KMS-11 (cell line): Measurements from ENCODE around the gene RAD51B.
"Not testable (repeated sequence)": the region's sequence is repeated elsewhere in the genome, so short reads cannot be mapped to it uniquely, and the experiment has no call there.

Experiments
- H2AFZ ChIP-seq: fragments of 200-600 bp; sonication (generic); 2 replicates; pipeline ENCODE4 v1.6.1; 2016; ENCODE audit warnings: antibody characterized with exemption, mixed run types, low read depth
- H3K27ac ChIP-seq: fragments of 200-600 bp; sonication (generic); 2 replicates; pipeline ENCODE4 v1.6.1; 2016; ENCODE audit warnings: mild to moderate bottlenecking, mixed run types
- H3K27me3 ChIP-seq: fragments of 200-600 bp; sonication (generic); 2 replicates; pipeline ENCODE4 v1.6.1; 2017; ENCODE audit warnings: mild to moderate bottlenecking, low read depth, mixed run types, moderate library complexity; ENCODE audit not compliant: insufficient read depth
- H3K36me3 ChIP-seq: fragments of 200-600 bp; sonication (generic); 2 replicates; pipeline ENCODE4 v1.6.1; 2017; ENCODE audit warnings: mild to moderate bottlenecking, mixed run types; ENCODE audit not compliant: insufficient read depth
- H3K4me1 ChIP-seq: fragments of 200-600 bp; sonication (generic); 2 replicates; pipeline ENCODE4 v1.6.1; 2016; ENCODE audit warnings: mild to moderate bottlenecking, low read depth, mixed run types; ENCODE audit not compliant: poor library complexity, severe bottlenecking
- H3K4me2 ChIP-seq: fragments of 200-600 bp; sonication (generic); 2 replicates; pipeline ENCODE4 v1.7.0; 2016; ENCODE audit warnings: mild to moderate bottlenecking, mixed run types
- H3K4me3 ChIP-seq: fragments of 200-600 bp; sonication (generic); IDR thresholded peaks from 2 replicates; pipeline ENCODE4 v1.6.1; 2017; ENCODE audit warnings: low read depth, low read length, mixed read lengths; ENCODE audit not compliant: insufficient read depth
- H3K79me2 ChIP-seq: fragments of 200-600 bp; sonication (generic); 2 replicates; pipeline ENCODE4 v1.6.1; 2016; ENCODE audit warnings: low read depth, mixed run types; ENCODE audit not compliant: insufficient read depth
- H3K9ac ChIP-seq: fragments of 200-600 bp; sonication (generic); 2 replicates; pipeline ENCODE4 v1.6.1; 2016; ENCODE audit warnings: mild to moderate bottlenecking, mixed run types
- H4K20me1 ChIP-seq: fragments of 200-600 bp; sonication (generic); 2 replicates; pipeline ENCODE4 v1.6.1; 2016; ENCODE audit warnings: mild to moderate bottlenecking, mixed run types; ENCODE audit not compliant: insufficient read depth
- CTCF ChIP-seq: fragments of 200-600 bp; sonication (generic); conservative IDR thresholded peaks from 2 replicates; pipeline ENCODE4 v1.6.1; 2017; ENCODE audit warnings: low read depth, mild to moderate bottlenecking, antibody characterized with exemption, low read length, moderate library complexity, mixed read lengths

Gene RAD51B

GRCh38 chr14:68423686-68424085, 604.1 kb downstream of the RAD51B start:
- H3K36me3 ChIP-seq = no peaks in the 10 kb centered on the region

GRCh38 chr14:68424443-68425172, 605.0 kb downstream of the RAD51B start:
- Histone ChIP-seq H3K4me3 (no peak overlapping the region), H3K36me3 (no peaks in the 10 kb centered on the region), H3K79me2 (no peaks in the 10 kb centered on the region), H3K27ac (no peak overlapping the region), H3K27me3 (no peaks in the 10 kb centered on the region), H4K20me1 (no peaks in the 10 kb centered on the region), H3K9ac (no peak overlapping the region), H3K4me1 (peaks cover 17% of the 10 kb centered on the region), H3K4me2 (no peak overlapping the region), H2AFZ (no peak overlapping the region)
- TF ChIP-seq CTCF = no peak

More at GRCh38 chr14:68423686-68424085, 604.1 kb downstream of the RAD51B start:
- H4K20me1 ChIP-seq = no peaks in the 10 kb centered on the region
- H3K27me3 ChIP-seq = no peaks in the 10 kb centered on the region
- no peak overlapping the region for H3K4me3 ChIP-seq
- no peak overlapping the region for H3K4me2 ChIP-seq
- H3K79me2 ChIP-seq = no peaks in the 10 kb centered on the region
- no peak for TF ChIP-seq CTCF
- peaks cover 27% of the 10 kb centered on the region for H3K4me1 ChIP-seq
- H2AFZ ChIP-seq = no peak overlapping the region
- no peak overlapping the region for H3K9ac ChIP-seq
- H3K27ac ChIP-seq = no peak overlapping the region

DNA sequence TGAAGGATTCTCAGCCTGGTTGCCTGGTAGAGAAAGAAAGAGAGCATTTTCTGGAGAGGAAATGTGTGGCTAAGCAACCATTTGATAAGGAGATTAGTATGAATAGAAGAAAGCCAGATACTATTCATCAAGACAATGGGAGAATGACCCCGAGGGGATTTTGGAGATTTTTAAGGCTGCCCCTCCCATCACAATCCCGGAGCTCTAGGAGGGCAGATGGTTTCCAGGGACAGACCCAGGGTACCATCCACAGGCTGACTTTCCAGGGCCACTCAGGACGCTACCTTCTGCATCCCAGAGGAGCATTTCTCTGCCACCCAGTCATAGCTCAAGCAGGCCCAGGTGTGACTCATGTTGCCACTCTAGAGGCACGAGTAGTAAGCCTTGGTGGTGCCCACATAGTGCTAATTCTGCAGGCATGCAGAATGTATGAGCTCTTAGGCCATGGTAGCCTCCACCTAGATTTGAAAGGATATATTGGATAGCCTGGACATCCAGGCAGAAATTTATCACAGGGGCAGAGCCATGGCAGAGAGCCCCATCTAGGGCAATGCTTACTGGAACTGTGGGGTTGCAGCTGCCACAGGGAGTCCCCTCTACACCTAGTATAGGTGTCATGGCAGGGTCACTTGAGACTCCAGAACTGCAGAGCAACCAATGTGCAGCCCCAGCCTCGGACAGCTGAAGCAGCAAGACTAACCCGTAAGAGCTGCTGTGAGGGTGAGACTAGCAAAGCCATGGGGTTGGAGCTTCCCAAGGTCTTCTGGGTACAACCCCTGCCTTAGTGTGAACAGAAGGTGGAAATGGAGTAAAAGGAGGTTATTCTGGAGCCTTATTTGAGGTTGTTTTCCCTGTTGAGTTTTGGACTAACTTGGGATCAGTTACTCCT, 607.3 kb downstream of the RAD51B start:
- Histone ChIP-seq H3K9ac (no peak overlapping the region), H3K27ac (no peak overlapping the region), H2AFZ (no peak overlapping the region), H4K20me1 (no peaks in the 10 kb centered on the region), H3K4me3 (no peak overlapping the region), H3K79me2 (no peaks in the 10 kb centered on the region), H3K4me2 (no peak overlapping the region), H3K27me3 (no peaks in the 10 kb centered on the region), H3K36me3 (no peaks in the 10 kb centered on the region), H3K4me1 (no peaks in the 10 kb centered on the region)
- TF ChIP-seq CTCF = no peak

- H3K9ac ChIP-seq = no peak overlapping the region
- H3K4me1 ChIP-seq = no peaks in the 10 kb centered on the region
- H2AFZ ChIP-seq = no peak overlapping the region
- no peaks in the 10 kb centered on the region for H3K27me3 ChIP-seq
- no peak overlapping the region for H3K4me2 ChIP-seq
- H3K36me3 ChIP-seq = no peaks in the 10 kb centered on the region
- no peak overlapping the region for H3K27ac ChIP-seq
- H3K79me2 ChIP-seq = no peaks in the 10 kb centered on the region
- no peak overlapping the region for H3K4me3 ChIP-seq
- H4K20me1 ChIP-seq = no peaks in the 10 kb centered on the region
- no peak for TF ChIP-seq CTCF
Observed at GRCh38 chr14:68427550-68427890, 607.9 kb downstream of the RAD51B start.

DNA sequence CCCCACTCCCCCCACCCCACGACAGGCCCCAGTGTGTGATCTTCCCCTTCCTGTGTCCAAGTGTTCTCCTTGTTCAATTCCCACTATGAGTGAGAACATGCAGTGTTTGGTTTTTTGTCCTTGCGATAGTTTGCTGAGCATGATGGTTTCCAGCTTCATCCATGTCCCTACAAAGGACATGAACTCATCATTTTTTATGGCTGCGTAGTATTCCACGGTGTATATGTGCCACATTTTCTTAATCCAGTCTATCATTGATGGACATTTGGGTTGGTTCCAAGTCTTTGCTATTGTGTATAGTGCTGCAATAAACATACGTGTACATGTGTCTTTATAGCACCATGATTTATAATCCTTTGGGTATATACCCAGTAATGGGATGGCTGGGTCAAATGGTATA, 609.3 kb downstream of the RAD51B start:
- not testable (repeated sequence) for H3K4me1 ChIP-seq, H3K27ac ChIP-seq, H3K27me3 ChIP-seq, H3K9ac ChIP-seq, H3K79me2 ChIP-seq, H2AFZ ChIP-seq, H4K20me1 ChIP-seq, H3K4me2 ChIP-seq, H3K4me3 ChIP-seq, H3K36me3 ChIP-seq

DNA sequence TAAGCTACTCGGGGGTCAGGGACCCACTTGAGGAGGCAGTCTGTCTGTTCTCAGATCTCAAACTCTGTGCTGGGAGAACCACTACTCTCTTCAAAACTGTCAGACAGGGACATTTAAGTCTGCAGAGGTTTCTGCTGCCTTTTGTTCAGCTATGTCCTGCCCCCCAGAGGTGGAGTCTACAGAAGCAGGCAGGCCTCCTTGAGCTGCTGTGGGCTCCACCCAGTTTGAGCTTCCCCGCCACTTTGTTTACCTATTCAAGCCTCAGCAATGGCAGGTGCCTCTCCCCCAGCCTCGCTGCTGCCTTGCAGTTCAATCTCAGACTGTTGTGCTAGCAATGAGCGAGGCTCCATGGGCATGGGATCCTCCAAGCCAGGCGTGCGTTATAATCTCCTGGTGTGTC, 614.6 kb downstream of the RAD51B start:
- H2AFZ ChIP-seq, H3K27ac ChIP-seq, H3K4me3 ChIP-seq, H3K4me2 ChIP-seq, H3K36me3 ChIP-seq, H3K4me1 ChIP-seq, H3K79me2 ChIP-seq, H4K20me1 ChIP-seq, H3K27me3 ChIP-seq, H3K9ac ChIP-seq: not testable (repeated sequence)

GRCh38 chr14:68435631-68436030, 616.1 kb downstream of the RAD51B start:
- not testable (repeated sequence) for H3K36me3 ChIP-seq, H3K27ac ChIP-seq, H3K4me3 ChIP-seq, H3K4me2 ChIP-seq, H4K20me1 ChIP-seq, H3K9ac ChIP-seq, H3K27me3 ChIP-seq, H3K4me1 ChIP-seq, H2AFZ ChIP-seq, H3K79me2 ChIP-seq
